ENCODE data around the gene ADGRL1. TPM values are rescaled to one million over a fixed set of nuclear protein-coding genes. Genes with fewer than 3 reads are reported as not detected.

ADGRL1 gene
- total RNA-seq, 4 donors from 2014 or later = 18.5 to 56.3 (median 46.2) TPM

- intact Hi-C loops (cut with DNase I) = no loop called here
Observed at GRCh38 chr19:14150041-14150769, 55.8 kb downstream of the ADGRL1 start.

GRCh38 chr19:14149509-14149994 is 56.4 kb downstream of the ADGRL1 start:
- Histone ChIP-seq H3K27me3 (no peaks in the 10 kb centered on the region), H3K36me3 (no peaks in the 10 kb centered on the region), H3K9me3 (no peaks in the 10 kb centered on the region), H3K4me3 (replicated peaks in 1 of 3) (no peak overlapping the region), H3K27ac (peak overlapping the region in 2 of 3 donors; percentile 30 to 70), H3K4me1 (peaks cover 16 to 40% of the 10 kb centered on the region in 2 donors)
- peak; percentile 41 to 52 for DNase-seq
- intact Hi-C loops (cut with DNase I) = loop anchor here (5.0 kb wide), 1 partner anchor 198 kb away; no protein-coding TSS in a partner anchor
- WGBS, 2 donors = 47 to 48% methylated on average over 20 to 21 of the region's 21 CpGs
- TF ChIP-seq CTCF (IDR thresholded peaks at IDR 0.05) = no peak
- TF ChIP-seq POLR2A (IDR thresholded peaks at IDR 0.05) = no peak

More at GRCh38 chr19:14150041-14150769, 55.8 kb downstream of the ADGRL1 start:
- DNase-seq = no peak
- 72 to 80% methylated on average over 8 to 10 of the region's 10 CpGs for WGBS, 2 donors
- H3K27ac ChIP-seq = peak overlapping the region in 2 of 3 donors; percentile 30 to 70
- TF ChIP-seq CTCF (IDR thresholded peaks at IDR 0.05) (no peak), POLR2A (IDR thresholded peaks at IDR 0.05) (no peak)
- H3K36me3 ChIP-seq = peaks cover 3 to 4% of the 10 kb centered on the region in 2 donors
- H3K4me1 ChIP-seq = peaks cover 16 to 40% of the 10 kb centered on the region in 2 donors
- no peak overlapping the region for H3K4me3 ChIP-seq (replicated peaks in 1 of 3)
- no peaks in the 10 kb centered on the region for H3K27me3 ChIP-seq
- H3K9me3 ChIP-seq = no peaks in the 10 kb centered on the region

- Histone ChIP-seq H3K27me3 (no peaks in the 10 kb centered on the region), H3K27ac (peak overlapping the region in 2 of 3 donors; percentile 30 to 70), H3K36me3 (no peaks in the 10 kb centered on the region), H3K4me3 (replicated peaks in 1 of 3) (no peak overlapping the region), H3K4me1 (peaks cover 16 to 39% of the 10 kb centered on the region in 2 donors), H3K9me3 (no peaks in the 10 kb centered on the region)
- WGBS, 2 donors = 68 to 76% methylated on average over 13 of the region's 13 CpGs
- intact Hi-C loops (cut with DNase I) = loop anchor here (5.0 kb wide), 1 partner anchor 198 kb away; no protein-coding TSS in a partner anchor
- DNase-seq = no peak
- TF ChIP-seq CTCF (IDR thresholded peaks at IDR 0.05) (no peak), POLR2A (IDR thresholded peaks at IDR 0.05) (no peak)
Observed at GRCh38 chr19:14148751-14149410, 57.1 kb downstream of the ADGRL1 start.

- H3K4me1 ChIP-seq = peaks cover 12 to 33% of the 10 kb centered on the region in 2 donors
- no peak overlapping the region for H3K4me3 ChIP-seq (replicated peaks in 1 of 3)
- WGBS, 2 donors = 28 to 37% methylated on average over 16 to 17 of the region's 20 CpGs
- no peaks in the 10 kb centered on the region for H3K9me3 ChIP-seq
- TF ChIP-seq POLR2A (IDR thresholded peaks at IDR 0.05) (no peak), CTCF (IDR thresholded peaks at IDR 0.05) (peak; percentile 50 to 89 (median 78))
- peak overlapping the region in 2 of 3 donors; percentile 30 to 70 for H3K27ac ChIP-seq
- H3K27me3 ChIP-seq = no peaks in the 10 kb centered on the region
- intact Hi-C loops (cut with DNase I) = loop anchor here (5.0 kb wide), 1 partner anchor 199 kb away; no protein-coding TSS in a partner anchor
- no peaks in the 10 kb centered on the region for H3K36me3 ChIP-seq
- peak; percentile 75 to 78 for DNase-seq
Observed at GRCh38 chr19:14147797-14148605, 58.0 kb downstream of the ADGRL1 start.

Data from thyroid gland (tissue), 4 donors.